Hippocampal formation (tissue), 2 donors: ENCODE results near the gene PLEKHG3.

Experiments used
- DNase-seq, 2 donors: peaks; one replicate each; lab custom pipeline; 2025; lab: John Stamatoyannopoulos, UW

Gene PLEKHG3

GRCh38 chr14:64746298-64747250 lies 42.4 kb downstream of the PLEKHG3 start:
- peak in 1 of 2 donors; percentile 18 for DNase-seq

DNA sequence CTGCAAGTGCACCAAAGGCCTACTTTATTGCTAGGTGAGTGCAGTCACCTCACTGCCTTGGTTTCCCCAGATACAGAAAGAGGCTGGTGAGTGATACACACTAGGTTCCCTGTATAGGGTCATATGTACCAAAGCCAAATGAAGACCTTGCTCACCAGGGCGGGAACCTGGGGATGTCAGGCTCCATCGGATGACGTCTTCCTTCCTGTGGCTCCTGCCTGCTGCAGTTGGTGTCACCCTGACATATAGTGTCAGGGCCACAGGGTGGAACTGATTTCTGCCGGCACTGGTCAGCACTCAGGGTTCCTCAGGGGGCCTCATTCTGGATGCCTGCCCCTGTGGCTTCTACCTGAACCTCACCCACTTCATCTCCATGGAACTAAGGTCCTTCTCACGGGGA lies 43.1 kb downstream of the PLEKHG3 start:
- DNase-seq = no peak

DNA sequence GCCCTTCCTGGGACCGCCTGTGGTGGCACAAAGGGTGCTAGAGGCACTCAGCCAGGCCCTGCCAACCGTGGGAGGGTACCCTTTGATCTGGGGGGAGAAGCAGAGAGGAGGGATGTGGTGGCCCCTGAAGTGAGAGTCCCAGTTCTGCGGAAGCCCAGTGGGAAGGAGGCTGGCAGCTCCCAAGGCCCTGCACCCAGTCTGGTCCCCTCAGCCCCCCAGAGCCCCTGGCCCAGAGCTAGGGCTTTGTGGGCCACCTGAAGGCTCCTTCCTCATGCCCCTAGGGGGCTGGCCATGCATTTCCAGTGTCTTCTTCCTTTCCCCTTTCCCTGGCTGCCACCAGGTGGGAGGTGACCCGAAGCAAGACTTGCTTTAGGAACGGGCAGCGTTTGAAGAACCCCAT lies 44.3 kb downstream of the PLEKHG3 start:
- no peak for DNase-seq

DNA sequence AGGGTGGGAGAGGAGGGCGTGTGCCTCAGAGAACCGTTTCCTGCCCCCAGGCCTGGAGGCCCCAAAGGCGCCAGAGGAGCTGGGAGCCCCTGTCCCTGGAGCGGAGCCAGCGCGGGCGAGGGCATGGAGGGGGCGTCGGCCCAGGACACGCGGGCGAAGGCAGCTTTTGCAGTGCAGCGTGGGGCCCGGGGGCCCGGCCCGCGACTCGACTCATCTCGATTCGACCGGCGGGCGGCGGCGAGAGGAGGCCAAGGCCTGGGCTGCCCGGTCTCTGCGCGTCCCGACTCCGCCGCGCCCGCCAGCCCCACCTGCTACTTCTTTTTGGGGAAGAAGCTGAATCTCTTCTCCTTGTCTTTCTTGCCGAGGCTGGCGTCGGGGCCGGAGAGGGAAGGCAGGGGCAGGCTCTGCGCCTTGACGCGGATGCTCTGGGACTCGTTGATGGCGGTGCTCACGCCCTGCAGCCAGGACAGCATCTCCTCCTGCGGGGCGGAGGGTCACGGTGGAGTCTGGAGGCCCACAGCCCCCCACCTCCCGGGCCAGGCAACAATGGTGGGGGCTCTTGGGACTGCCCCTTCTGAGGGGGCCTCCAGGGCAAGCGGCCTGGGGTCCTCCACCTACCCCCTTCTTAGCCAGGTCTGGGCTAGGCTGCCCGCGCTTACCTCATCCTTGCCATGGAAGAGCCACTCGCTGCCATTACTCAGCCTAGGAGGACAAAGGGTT lies 44.9 kb downstream of the PLEKHG3 start:
- no peak for DNase-seq

GRCh38 chr14:64752909-64753308 lies 48.7 kb downstream of the PLEKHG3 start:
- DNase-seq = no peak

DNA sequence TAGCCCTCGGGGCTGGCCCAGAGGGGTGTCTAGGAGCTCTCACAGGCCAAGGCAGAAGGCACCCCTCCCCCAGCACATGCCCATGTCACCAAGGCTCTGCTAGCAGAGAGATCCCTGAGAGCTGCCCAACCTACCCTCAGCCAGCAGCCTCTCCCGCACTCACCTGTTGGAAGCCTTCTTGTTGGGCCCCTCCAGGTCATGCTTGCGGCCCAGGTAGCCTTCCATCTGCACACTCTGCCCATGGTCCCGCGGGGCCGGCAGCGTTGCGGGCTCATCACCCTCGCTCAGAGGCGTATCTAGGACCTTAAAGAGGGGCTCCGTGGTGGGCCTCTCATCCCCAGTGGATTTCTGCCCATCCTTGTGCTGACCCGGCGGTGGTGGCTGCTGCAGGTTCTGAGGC lies 49.1 kb downstream of the PLEKHG3 start:
- no peak for DNase-seq

DNA sequence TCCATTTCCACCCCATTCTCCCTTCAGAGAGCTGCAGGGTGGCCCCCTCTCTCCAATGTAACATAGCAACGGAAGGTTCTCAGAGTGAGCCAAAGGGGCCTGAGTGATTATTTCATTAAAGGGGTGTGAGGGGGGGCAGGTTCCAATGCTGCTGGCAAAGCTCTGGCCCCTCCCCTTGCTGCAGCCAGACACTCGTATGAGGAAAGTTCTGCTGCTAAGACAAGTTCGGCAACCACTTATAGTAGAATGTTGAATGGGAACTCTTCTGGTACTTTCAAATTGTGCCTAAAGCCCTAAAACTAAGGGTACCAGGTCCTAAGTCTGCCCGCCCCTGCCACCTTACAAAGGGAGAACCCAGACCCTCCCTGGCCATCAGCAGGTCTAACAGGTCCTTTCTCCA lies 49.8 kb downstream of the PLEKHG3 start:
- no peak for DNase-seq

DNA sequence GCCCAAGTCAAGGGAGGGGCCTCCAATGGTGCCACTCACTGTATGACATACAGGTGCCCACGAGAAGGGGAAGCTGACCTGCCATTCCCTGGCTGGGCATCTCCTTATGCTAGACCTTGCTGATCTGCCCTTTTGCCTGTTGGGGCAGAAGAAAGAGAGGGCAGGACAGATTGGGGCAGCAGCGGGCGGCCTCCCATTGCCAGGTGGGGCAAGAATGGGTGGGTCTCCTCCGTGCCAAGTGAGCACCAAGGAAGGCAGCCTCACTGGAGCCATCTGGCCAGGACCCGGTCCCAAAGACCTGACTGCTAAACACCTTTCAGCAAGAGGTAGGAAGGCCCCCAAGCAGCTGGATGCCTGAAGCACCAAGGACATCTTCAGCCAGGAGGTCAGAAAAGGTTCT lies 50.5 kb downstream of the PLEKHG3 start:
- DNase-seq = no peak

- DNase-seq = no peak
Measured at GRCh38 chr14:64755781-64756221, 51.6 kb downstream of the PLEKHG3 start.

- DNase-seq = no peak
Measured at GRCh38 chr14:64756712-64757111, 52.5 kb downstream of the PLEKHG3 start.

DNA sequence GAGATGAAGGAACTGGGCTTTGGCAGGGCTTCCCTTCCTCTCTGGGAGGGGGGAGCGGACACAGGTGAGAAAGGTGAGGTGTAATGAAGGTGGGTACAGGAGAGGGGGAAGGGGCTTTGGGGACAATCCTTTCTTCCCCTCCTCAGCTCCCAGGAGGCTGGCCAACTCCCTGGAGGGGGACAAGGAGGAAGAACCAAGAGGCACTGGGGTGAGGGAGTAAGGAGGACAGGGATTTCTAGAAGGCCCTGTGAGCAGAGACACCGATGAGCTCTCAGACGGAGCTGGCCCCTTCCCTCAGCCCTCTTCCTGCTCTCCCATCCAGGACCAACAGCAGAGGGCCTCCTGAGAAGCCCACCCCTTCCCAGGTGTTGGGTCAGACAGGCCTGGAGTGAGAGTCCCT lies 53.4 kb downstream of the PLEKHG3 start:
- no peak for DNase-seq

DNA sequence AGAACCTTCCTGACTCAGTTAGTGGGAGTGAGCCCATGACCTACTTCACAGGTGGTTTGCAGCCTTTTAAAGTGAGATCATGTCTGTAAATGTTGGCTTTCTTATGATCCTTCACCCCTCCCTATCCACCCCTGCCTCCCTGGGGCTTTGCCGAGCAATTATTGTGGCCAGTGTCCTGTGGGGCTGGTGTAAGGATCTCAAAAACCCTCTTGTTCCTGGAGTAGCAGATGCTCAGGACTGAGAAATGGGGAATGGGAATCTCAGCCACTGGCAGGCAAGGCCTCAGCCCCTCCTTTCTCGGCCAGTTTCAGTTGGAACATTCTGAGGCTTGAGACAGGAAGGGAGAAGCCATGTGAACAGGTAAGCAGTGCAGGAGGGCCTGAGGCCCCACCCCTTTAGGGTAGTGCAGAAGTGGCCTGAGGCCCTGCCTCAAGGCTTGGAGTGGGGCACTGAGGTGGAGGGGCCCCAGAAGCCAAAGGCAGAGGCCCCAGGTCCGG lies 53.8 kb downstream of the PLEKHG3 start:
- DNase-seq = no peak

DNA sequence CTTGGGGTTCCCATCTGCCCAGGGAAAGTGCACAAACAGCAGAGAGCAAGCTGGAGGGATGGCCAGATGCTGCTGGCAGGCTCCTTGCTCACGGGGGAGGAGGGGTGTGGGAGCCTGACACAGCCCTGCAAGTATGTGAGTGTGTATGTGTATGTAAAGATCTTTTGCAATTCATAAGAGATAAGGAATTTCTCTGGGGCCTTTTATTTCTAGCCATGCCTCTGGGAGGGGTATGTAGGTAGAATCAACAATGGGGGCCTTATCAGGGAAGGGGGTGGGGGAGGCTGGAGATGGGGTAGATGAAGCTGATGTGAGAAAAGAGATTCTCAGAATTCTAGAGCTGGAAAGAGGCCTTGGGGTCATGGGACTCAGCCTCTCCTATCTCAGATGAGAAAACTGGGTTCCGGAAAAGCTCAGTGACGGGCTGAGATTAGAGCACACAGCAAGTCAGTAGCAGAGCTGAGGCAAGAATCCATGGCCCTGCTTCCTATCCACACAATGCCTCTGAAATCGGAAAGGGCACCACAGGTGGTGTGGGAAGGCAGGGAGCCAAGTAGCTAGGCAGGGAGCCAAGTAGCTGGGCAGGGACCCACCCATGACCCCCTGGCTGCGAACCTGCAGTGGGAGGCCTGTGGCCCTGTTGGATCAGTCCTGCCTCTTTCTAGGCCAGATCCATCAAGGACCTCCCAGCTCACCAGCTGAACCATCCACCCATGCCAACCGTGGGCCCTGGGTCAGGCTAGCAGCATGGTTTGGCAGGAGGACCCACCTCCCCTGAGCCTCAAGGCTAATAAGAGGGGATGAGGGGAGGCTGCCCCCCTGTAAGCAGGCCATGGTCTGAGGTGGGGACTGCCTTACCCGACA lies 54.7 kb downstream of the PLEKHG3 start:
- no peak for DNase-seq

- DNase-seq = no peak
Measured at GRCh38 chr14:64759555-64759938, 55.3 kb downstream of the PLEKHG3 start.

DNA sequence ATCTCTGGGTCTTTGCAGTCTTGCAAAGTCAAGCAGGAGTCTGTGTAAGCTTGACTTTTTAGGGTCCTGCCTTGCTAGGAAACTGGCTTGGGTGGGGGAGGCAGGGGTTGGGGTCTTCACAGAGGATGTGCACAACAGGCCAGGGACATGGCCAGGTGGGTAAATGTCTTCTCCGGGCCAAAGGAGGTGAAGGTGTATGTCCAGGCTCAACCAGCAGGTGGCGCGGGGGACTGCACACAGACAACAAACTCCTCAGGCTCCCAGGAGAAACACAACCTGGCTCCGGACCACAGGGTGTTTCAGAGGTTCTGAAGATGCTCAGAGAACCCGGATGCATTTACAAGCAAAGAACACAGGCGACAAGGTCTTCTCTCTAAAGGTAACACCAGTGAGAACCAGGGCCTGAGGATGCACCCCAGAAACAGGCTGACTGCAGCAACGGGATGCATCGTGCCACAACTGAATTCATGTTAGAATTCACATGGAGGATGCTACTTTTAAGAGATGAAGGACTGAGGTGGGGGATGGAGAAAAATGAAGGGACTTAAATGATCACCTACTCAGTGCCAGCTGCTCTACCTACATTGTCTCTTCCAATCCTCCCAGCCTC lies 56.0 kb downstream of the PLEKHG3 start:
- DNase-seq = no peak

DNA sequence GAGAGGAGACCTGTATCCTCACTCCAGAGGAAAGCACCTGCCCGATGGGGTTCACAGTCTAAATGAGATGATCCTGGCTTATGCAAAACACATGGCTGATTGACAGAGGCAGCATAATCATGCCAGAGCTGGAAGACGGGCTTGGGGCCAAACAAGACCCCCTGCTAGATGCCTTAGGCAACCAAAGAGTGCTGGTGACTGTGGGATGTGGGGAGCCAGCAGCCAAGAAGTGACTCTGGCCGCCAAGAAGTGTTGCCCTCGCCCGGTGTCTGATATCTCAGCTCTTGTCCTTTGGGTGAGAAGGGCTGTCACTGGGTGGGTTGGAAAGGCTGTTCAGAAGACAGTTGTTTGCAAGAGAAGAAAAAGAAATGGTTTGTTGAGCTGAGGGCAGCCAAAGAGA lies 56.7 kb downstream of the PLEKHG3 start:
- DNase-seq = no peak

DNA sequence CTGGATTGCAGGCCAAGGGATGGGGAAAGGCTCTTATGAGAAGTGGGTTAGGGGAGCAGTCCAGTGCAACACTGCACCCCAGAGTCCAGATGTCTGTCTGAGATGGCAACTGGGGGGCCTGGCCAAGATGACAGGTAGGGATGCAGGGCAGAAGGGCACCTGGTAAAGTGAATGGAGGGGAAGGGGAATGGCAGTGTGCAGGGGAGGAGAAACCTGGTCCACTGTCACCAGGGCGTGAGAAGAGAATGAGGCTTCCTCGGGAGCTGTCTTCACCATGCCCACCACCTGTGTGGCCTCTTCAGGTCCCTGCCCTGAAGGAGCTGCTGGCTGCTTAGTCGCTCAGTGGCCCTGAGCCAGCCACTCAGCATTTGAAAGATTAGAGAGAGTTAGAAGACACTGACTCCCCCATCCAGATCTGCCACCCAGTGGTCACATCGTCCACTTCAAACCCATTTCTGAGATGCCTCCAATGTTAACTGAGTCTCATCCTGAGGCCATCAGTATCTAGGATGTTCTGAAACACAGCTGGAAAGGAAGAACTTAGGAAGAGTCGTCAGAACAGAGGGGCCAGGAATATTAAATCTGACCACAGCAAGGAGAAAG lies 57.3 kb downstream of the PLEKHG3 start:
- no peak for DNase-seq

GRCh38 chr14:64762044-64763034 lies 58.1 kb downstream of the PLEKHG3 start:
- DNase-seq = peak; percentile 20 to 33

DNA sequence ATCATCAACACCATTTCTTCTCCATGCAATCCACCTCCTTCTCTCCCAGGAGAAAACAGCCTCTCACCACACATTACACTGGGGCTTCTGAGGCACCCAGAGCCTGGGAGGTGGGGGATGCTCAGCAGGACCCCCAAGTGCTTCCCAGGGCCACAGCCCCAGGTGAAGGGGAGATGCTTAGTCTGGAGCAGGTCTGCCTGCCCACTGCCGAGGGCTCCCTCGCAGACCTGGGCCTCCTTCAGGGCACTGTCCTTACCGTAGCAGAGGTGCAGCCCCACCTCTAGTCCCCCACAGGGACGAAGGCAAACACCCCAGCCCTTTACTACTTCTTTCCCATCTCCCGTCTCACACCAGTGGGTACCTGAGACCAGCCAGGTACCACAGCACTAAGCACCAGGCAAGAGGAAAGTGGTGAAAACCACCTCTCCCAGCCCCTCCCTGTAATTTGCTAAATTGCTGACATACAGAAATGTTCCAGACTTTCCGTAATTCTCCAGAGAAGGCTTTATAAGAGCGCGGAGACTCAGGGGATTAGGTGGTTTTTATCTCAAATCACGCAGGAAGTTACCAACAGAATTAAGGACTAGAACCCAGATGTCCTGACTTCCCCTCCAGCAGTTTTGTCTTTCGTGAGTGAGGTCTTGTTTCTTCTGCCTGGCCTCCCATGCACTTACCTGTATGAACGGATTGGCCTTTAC lies 59.0 kb downstream of the PLEKHG3 start:
- no peak for DNase-seq
